ENCODE measurements around the gene MAP2K3. TPM values are rescaled to one million over a fixed set of nuclear protein-coding genes. Genes with fewer than 3 reads are reported as not detected.
A peak's percentile ranks its signal among the peaks of the same experiment; 100 is the strongest.

MAP2K3 gene
- polyA plus RNA-seq, 1 donor (not counting 4 experiments of a cell fraction or from before 2014, with no cell fraction given): 22.4 TPM

DNA sequence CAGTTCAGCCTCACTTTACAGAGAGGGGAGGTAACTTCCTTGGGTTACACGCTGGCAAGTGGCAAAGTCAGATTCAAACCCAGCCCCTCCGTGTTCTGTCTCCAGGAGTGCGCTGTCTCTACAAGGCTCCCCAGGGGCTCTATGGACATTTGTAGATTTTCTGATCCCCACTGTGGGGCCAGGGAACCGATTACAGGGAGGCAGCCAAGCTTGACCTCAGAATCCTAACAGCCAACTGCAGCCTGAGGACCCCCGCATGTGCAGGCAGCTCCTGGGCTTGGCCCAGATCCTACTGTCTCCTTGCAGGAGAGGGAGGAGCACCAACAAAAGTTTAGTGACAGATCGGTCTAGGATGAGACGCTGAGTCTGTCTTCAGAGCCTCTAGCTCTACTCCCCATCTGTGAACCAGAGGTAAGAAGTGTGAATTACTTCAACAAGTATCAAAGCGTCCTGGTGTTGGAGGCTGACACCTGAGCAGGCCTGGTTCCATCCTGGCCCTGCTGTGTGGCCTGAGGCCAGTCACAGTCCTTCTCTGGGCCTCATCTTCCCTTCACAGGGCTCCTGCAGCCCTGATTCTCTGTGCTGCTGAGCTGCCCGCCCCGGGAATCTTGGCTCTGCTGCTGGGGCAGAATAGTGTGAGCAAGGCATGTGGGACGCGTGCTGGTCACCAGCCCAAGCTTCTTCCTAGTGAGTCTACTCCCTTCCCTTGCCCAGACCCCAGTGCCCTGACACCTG, 22.1 kb upstream of the MAP2K3 start:
- Histone ChIP-seq H4K20me1 (ENCODE audit: control insufficient read depth, extremely low read depth, insufficient read depth, low read length) (no peaks in the 10 kb centered on the region), H3K4me3 (ENCODE audit: control insufficient read depth in 2 of 3, extremely low read depth in 1 of 3, insufficient read depth in 2 of 3, low read depth in 1 of 3, low read length in 3 of 3) (no peak overlapping the region), H2AFZ (ENCODE audit: control insufficient read depth, low read length) (no peak overlapping the region), H3K79me2 (ENCODE audit: control insufficient read depth, insufficient read depth, low read length) (no peaks in the 10 kb centered on the region), H3K9ac (ENCODE audit: control insufficient read depth, extremely low read depth, insufficient read depth, low read length) (no peak overlapping the region), H3K27me3 (ENCODE audit: control insufficient read depth, extremely low read depth, insufficient read depth, low read length) (no peaks in the 10 kb centered on the region), H3K9me3 (ENCODE audit: control insufficient read depth, low read depth, low read length) (no peaks in the 10 kb centered on the region), H3K9me1 (ENCODE audit: control insufficient read depth, extremely low read depth, insufficient read depth, low read length) (no peaks in the 10 kb centered on the region), H3K4me2 (ENCODE audit: control insufficient read depth, extremely low read depth, insufficient read depth, low read depth, low read length) (no peak overlapping the region), H3K27ac (ENCODE audit: control insufficient read depth, insufficient read depth, low read length) (no peak overlapping the region), H3K36me3 (ENCODE audit: control insufficient read depth in 2 of 2, extremely low read depth in 1 of 2, insufficient read depth in 2 of 2, low read length in 2 of 2) (no peaks in the 10 kb centered on the region), H3K4me1 (ENCODE audit: control insufficient read depth, extremely low read depth, insufficient read depth, low read length) (peaks cover 8% of the 10 kb centered on the region)
- FAIRE-seq (no peak), DNase-seq (ENCODE audit: low read depth, low spot score) (no peak)
- no peak for TF ChIP-seq EZH2 (IDR thresholded peaks at IDR 0.05; ENCODE audit: low read length)
- TF ChIP-seq, protein P1, sequence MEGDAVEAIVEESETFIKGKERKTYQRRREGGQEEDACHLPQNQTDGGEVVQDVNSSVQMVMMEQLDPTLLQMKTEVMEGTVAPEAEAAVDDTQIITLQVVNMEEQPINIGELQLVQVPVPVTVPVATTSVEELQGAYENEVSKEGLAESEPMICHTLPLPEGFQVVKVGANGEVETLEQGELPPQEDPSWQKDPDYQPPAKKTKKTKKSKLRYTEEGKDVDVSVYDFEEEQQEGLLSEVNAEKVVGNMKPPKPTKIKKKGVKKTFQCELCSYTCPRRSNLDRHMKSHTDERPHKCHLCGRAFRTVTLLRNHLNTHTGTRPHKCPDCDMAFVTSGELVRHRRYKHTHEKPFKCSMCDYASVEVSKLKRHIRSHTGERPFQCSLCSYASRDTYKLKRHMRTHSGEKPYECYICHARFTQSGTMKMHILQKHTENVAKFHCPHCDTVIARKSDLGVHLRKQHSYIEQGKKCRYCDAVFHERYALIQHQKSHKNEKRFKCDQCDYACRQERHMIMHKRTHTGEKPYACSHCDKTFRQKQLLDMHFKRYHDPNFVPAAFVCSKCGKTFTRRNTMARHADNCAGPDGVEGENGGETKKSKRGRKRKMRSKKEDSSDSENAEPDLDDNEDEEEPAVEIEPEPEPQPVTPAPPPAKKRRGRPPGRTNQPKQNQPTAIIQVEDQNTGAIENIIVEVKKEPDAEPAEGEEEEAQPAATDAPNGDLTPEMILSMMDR (optimal IDR thresholded peaks at IDR 0.05 in 1 of 3, IDR thresholded peaks at IDR 0.05 in 1 of 3, conservative IDR thresholded peaks at IDR 0.05 in 1 of 3; ENCODE audit: extremely low read depth in 1 of 3, insufficient read depth in 2 of 3, low read length in 3 of 3): no peak
- dilution Hi-C loops (cut with MboI; ENCODE audit: extremely low pct_ligation_motif_present, low sequenced_read_pairs): no loop called here

DNA sequence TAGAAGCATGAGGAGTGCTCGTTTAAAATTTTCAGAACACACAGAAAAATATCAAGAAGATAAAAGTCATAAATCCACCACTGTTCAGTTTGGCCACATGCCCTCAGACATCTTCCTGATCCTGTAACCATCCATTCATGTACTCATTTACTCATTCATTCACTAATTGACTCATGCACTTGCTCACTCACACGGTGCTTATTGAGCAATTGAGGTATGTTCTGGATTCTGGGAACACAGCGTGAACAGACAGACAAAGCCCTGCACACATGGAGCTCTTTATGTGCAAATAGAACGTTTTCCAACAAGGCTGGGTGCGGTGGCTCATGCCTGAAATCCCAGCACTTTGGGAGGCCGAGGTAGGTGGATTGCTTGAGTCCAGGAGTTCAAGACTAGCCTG, 21.1 kb upstream of the MAP2K3 start:
- DNase-seq (ENCODE audit: low read depth, low spot score) (peak; percentile 86), FAIRE-seq (peak; percentile 90)
- Histone ChIP-seq H3K9me1 (ENCODE audit: control insufficient read depth, extremely low read depth, insufficient read depth, low read length) (no peaks in the 10 kb centered on the region), H3K36me3 (ENCODE audit: control insufficient read depth in 2 of 2, extremely low read depth in 1 of 2, insufficient read depth in 2 of 2, low read length in 2 of 2) (no peaks in the 10 kb centered on the region), H3K9ac (ENCODE audit: control insufficient read depth, extremely low read depth, insufficient read depth, low read length) (peak overlapping the region; percentile 23), H3K9me3 (ENCODE audit: control insufficient read depth, low read depth, low read length) (no peaks in the 10 kb centered on the region), H3K4me2 (ENCODE audit: control insufficient read depth, extremely low read depth, insufficient read depth, low read depth, low read length) (peak overlapping the region; percentile 41), H3K4me1 (ENCODE audit: control insufficient read depth, extremely low read depth, insufficient read depth, low read length) (peaks cover 11% of the 10 kb centered on the region), H2AFZ (ENCODE audit: control insufficient read depth, low read length) (no peak overlapping the region), H4K20me1 (ENCODE audit: control insufficient read depth, extremely low read depth, insufficient read depth, low read length) (no peaks in the 10 kb centered on the region), H3K4me3 (ENCODE audit: control insufficient read depth in 2 of 3, extremely low read depth in 1 of 3, insufficient read depth in 2 of 3, low read depth in 1 of 3, low read length in 3 of 3) (no peak overlapping the region), H3K79me2 (ENCODE audit: control insufficient read depth, insufficient read depth, low read length) (no peaks in the 10 kb centered on the region), H3K27ac (ENCODE audit: control insufficient read depth, insufficient read depth, low read length) (peak overlapping the region; percentile 43), H3K27me3 (ENCODE audit: control insufficient read depth, extremely low read depth, insufficient read depth, low read length) (no peaks in the 10 kb centered on the region)
- dilution Hi-C loops (cut with MboI; ENCODE audit: extremely low pct_ligation_motif_present, low sequenced_read_pairs): no loop called here
- TF ChIP-seq, protein P1 (optimal IDR thresholded peaks at IDR 0.05 in 1 of 3, IDR thresholded peaks at IDR 0.05 in 1 of 3, conservative IDR thresholded peaks at IDR 0.05 in 1 of 3; ENCODE audit: extremely low read depth in 1 of 3, insufficient read depth in 2 of 3, low read length in 3 of 3): no peak
- no peak for TF ChIP-seq EZH2 (IDR thresholded peaks at IDR 0.05; ENCODE audit: low read length)
